Karpas-422 (cell line): ENCODE measurements around the gene USP17L20. TPM values are rescaled to one million over a fixed set of nuclear protein-coding genes. Genes with fewer than 3 reads are reported as not detected.
"Not testable (repeated sequence)": the region's sequence is repeated elsewhere in the genome, so short reads cannot be mapped to it uniquely, and the experiment has no call there.

Experiments used
- DNase-seq: peaks from one replicate; pipeline ENCODE4 v3.0.0-alpha.2; 2015
- H2AFZ ChIP-seq: fragments of 200-600 bp; sonication (generic); 2 replicates; pipeline ENCODE4 v1.6.1; 2014; ENCODE audit warnings: antibody characterized with exemption, low read length, mixed read lengths
- H3K27ac ChIP-seq: fragments of 200-600 bp; sonication (generic); 2 replicates; pipeline ENCODE4 v1.5.1; 2014; ENCODE audit warnings: mild to moderate bottlenecking, low read length, moderate library complexity
- H3K27me3 ChIP-seq: fragments of 200-600 bp; sonication (generic); 2 replicates; pipeline ENCODE4 v1.6.1; 2014; ENCODE audit warnings: low read length, mixed read lengths
- H3K36me3 ChIP-seq: fragments of 200-600 bp; sonication (generic); 2 replicates; pipeline ENCODE4 v1.6.1; 2014; ENCODE audit warnings: low read length, mixed read lengths; ENCODE audit not compliant: insufficient read depth
- H3K4me1 ChIP-seq: fragments of 200-600 bp; sonication (generic); 2 replicates; pipeline ENCODE4 v1.6.1; 2014; ENCODE audit warnings: mild to moderate bottlenecking, low read length, mixed read lengths
- H3K4me2 ChIP-seq: fragments of 200-600 bp; sonication (generic); 2 replicates; pipeline ENCODE4 v1.6.1; 2014; ENCODE audit warnings: low read length, low read depth, mild to moderate bottlenecking; ENCODE audit not compliant: poor library complexity, severe bottlenecking
- H3K4me3 ChIP-seq: fragments of 200-600 bp; sonication (generic); 2 replicates; pipeline ENCODE4 v1.5.1; 2014; ENCODE audit warnings: mild to moderate bottlenecking, antibody characterized with exemption, low read length, mixed read lengths
- H3K79me2 ChIP-seq: fragments of 200-600 bp; sonication (generic); 2 replicates; pipeline ENCODE4 v1.6.1; 2014; ENCODE audit warnings: mild to moderate bottlenecking, low read length, mixed read lengths
- H3K9ac ChIP-seq: fragments of 200-600 bp; sonication (generic); 2 replicates; pipeline ENCODE4 v1.6.0; 2014; ENCODE audit warnings: low read length
- H3K9me2 ChIP-seq: fragments of 200-600 bp; sonication (generic), shearing (Covaris generic); replicated peaks from 2 replicates; pipeline ENCODE4 v1.6.0; 2014; ENCODE audit warnings: mild to moderate bottlenecking, low read length, moderate library complexity; ENCODE audit not compliant: insufficient read depth
- H3K9me3 ChIP-seq: fragments of 300-700, 200-600 bp; sonication (generic); 2 replicates; pipeline ENCODE4 v1.6.1; 2014; ENCODE audit warnings: low read length, mixed read lengths
- H4K20me1 ChIP-seq: fragments of 200-600 bp; sonication (generic); 2 replicates; pipeline ENCODE4 v1.6.1; 2014; ENCODE audit warnings: mild to moderate bottlenecking, antibody characterized with exemption, low read length, low read depth; ENCODE audit not compliant: insufficient read depth
- total RNA-seq: library from RNA; depleted of rRNA; stranded (reverse); fragments of >200 nt; shearing (Covaris generic); gene quantifications from 2 replicates; pipeline ENCODE4 v1.2.3, GENCODE V29; 2014; ENCODE audit warnings: low replicate concordance; rRNA removed

Gene USP17L20
- not detected in 2 replicates for total RNA-seq

- H3K4me3 ChIP-seq, H3K27me3 ChIP-seq, H3K27ac ChIP-seq, H2AFZ ChIP-seq, H3K79me2 ChIP-seq, DNase-seq, H3K9me3 ChIP-seq, H3K4me1 ChIP-seq, H3K4me2 ChIP-seq, H3K9me2 ChIP-seq, H3K9ac ChIP-seq, H4K20me1 ChIP-seq, H3K36me3 ChIP-seq: not testable (repeated sequence)
These were observed at the start of gene USP17L20 for GRCh38 chr4:9257824-9258223. Gene USP17L20, plus strand, starts transcription at chr4:9258124. Its CDS starts 0 bp downstream, at chr4:9258124.

GRCh38 chr4:9210357-9210756 lies 47.6 kb upstream of the USP17L20 start, which contains the start of gene USP17L10:
Gene USP17L10, plus strand, starts transcription at chr4:9210657. Its CDS starts 0 bp downstream, at chr4:9210657.
- H3K79me2 ChIP-seq, H3K9ac ChIP-seq, H3K9me2 ChIP-seq: not testable (repeated sequence)

GRCh38 chr4:9214701-9215100 lies 43.2 kb upstream of the USP17L20 start:
- H3K27ac ChIP-seq, H3K4me2 ChIP-seq, H3K4me3 ChIP-seq, DNase-seq, H3K27me3 ChIP-seq, H3K9ac ChIP-seq, H2AFZ ChIP-seq, H4K20me1 ChIP-seq, H3K9me3 ChIP-seq, H3K9me2 ChIP-seq, H3K36me3 ChIP-seq, H3K79me2 ChIP-seq, H3K4me1 ChIP-seq: not testable (repeated sequence)

More at GRCh38 chr4:9210357-9210756, 47.6 kb upstream of the USP17L20 start, which contains the start of gene USP17L10:
- H3K4me1 ChIP-seq, H3K27ac ChIP-seq, H3K4me3 ChIP-seq, DNase-seq, H4K20me1 ChIP-seq, H3K4me2 ChIP-seq, H2AFZ ChIP-seq, H3K27me3 ChIP-seq, H3K9me3 ChIP-seq, H3K36me3 ChIP-seq: not testable (repeated sequence)

GRCh38 chr4:9215105-9215504 lies 42.8 kb upstream of the USP17L20 start, which contains the start of gene USP17L11:
Gene USP17L11, plus strand, starts transcription at chr4:9215405. Its CDS starts 0 bp downstream, at chr4:9215405.
- not testable (repeated sequence) for H3K4me1 ChIP-seq, H3K36me3 ChIP-seq, H2AFZ ChIP-seq, H3K27ac ChIP-seq, H3K9ac ChIP-seq, H3K79me2 ChIP-seq, DNase-seq, H3K27me3 ChIP-seq, H3K4me2 ChIP-seq, H3K4me3 ChIP-seq, H3K9me3 ChIP-seq, H4K20me1 ChIP-seq, H3K9me2 ChIP-seq

- not testable (repeated sequence) for H3K27me3 ChIP-seq, H3K36me3 ChIP-seq, H3K4me1 ChIP-seq, H3K9me3 ChIP-seq, H3K27ac ChIP-seq, H3K79me2 ChIP-seq, H3K9ac ChIP-seq, H3K9me2 ChIP-seq, H2AFZ ChIP-seq, DNase-seq, H3K4me2 ChIP-seq, H3K4me3 ChIP-seq, H4K20me1 ChIP-seq
These were observed 38.1 kb upstream of the USP17L20 start, which contains the start of gene USP17L12 for GRCh38 chr4:9219852-9220251. Gene USP17L12, plus strand, starts transcription at chr4:9220152. Its CDS starts 0 bp downstream, at chr4:9220152.

- not testable (repeated sequence) for DNase-seq, H3K9me2 ChIP-seq, H3K27me3 ChIP-seq
These were observed 33.3 kb upstream of the USP17L20 start, which contains the start of gene USP17L13 for GRCh38 chr4:9224596-9224995. Gene USP17L13, plus strand, starts transcription at chr4:9224896. Its CDS starts 0 bp downstream, at chr4:9224896.

GRCh38 chr4:9230249-9230648 lies 27.7 kb upstream of the USP17L20 start:
- H3K27ac ChIP-seq, H2AFZ ChIP-seq, DNase-seq, H3K9me3 ChIP-seq, H4K20me1 ChIP-seq, H3K36me3 ChIP-seq, H3K27me3 ChIP-seq, H3K4me2 ChIP-seq, H3K9me2 ChIP-seq, H3K9ac ChIP-seq, H3K4me3 ChIP-seq, H3K4me1 ChIP-seq, H3K79me2 ChIP-seq: not testable (repeated sequence)

More at GRCh38 chr4:9224596-9224995, 33.3 kb upstream of the USP17L20 start, which contains the start of gene USP17L13:
- H2AFZ ChIP-seq, H3K4me3 ChIP-seq, H4K20me1 ChIP-seq, H3K4me2 ChIP-seq, H3K9me3 ChIP-seq, H3K79me2 ChIP-seq, H3K36me3 ChIP-seq, H3K9ac ChIP-seq, H3K4me1 ChIP-seq, H3K27ac ChIP-seq: not testable (repeated sequence)

GRCh38 chr4:9234085-9234484 lies 23.8 kb upstream of the USP17L20 start, which contains the start of gene USP17L15:
Gene USP17L15, plus strand, starts transcription at chr4:9234385. Its CDS starts 0 bp downstream, at chr4:9234385.
- H3K9me3 ChIP-seq, H3K4me3 ChIP-seq, H3K4me2 ChIP-seq, H3K9ac ChIP-seq, DNase-seq, H3K79me2 ChIP-seq, H3K36me3 ChIP-seq, H2AFZ ChIP-seq, H3K27me3 ChIP-seq, H3K27ac ChIP-seq, H3K9me2 ChIP-seq, H3K4me1 ChIP-seq, H4K20me1 ChIP-seq: not testable (repeated sequence)
